Stimulated activated CD4-positive, alpha-beta T cell treated with anti-CD3 and anti-CD28 coated beads, Interleukin-1b, Interleukin-23, amount 100 ng/mL, for 24 hours (primary cell): ENCODE data around the gene PHGDH.

Experiments used
- DNase-seq, 4 experiments: peaks; one replicate each; pipeline ENCODE4 v3.0.0-alpha.2; 2020; ENCODE audit warnings: low read depth in 4 of 4, low spot score in 1 of 4

The PHGDH gene

DNA sequence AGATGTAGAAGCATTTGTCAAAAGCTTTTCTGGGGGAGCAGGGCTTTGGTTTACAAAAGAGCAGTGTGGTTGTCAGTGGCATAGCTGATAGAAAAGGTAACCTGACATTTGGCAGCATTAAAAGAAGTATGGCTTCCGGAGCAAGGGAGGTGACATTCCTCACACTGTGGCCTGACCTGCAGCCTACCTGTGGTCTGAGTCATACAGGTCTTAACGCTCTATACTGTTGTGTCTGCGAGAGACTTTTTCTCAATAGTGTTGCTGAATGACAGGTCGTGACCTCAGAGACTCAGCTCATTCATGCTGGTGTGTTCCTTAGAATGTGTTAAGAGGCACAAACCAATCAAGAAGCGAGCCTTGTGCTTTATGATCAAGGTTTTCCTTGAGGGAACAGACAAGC, 19.3 kb downstream of the PHGDH start:
- no peak for DNase-seq

DNA sequence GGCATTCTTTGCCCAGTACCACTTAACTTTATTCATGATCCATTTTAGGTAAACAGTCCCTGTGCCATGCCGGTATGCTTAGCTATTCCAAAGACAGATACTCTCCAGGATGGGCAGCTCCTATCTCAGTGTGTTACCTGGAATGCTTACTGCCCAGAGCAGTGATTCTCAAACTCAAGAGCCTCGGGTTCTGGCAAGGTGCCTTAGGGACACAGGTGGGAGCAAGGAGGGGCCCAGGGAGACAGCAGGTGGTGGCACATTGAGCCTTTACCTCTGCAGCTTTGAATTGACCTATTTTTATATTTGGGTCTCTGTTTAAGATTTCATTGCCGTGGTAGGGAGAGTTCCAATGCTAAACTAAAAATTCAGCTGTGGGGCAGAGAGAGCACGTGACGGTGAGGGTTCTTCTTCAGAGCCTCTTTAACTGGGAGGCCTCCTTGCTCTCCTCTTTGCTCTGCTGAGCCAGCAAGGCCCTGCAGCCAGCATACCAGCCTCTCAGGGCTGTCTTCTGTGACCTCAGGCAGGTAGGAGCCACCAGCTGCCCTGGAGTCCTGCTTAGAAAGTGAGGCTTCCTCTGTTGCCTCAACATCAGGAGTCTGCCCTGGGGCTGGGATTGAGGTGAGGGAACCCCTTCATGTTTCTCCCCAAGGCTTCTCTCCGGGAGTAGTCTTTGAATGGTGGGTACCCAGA, 20.2 kb downstream of the PHGDH start:
- DNase-seq, result no peak

DNA sequence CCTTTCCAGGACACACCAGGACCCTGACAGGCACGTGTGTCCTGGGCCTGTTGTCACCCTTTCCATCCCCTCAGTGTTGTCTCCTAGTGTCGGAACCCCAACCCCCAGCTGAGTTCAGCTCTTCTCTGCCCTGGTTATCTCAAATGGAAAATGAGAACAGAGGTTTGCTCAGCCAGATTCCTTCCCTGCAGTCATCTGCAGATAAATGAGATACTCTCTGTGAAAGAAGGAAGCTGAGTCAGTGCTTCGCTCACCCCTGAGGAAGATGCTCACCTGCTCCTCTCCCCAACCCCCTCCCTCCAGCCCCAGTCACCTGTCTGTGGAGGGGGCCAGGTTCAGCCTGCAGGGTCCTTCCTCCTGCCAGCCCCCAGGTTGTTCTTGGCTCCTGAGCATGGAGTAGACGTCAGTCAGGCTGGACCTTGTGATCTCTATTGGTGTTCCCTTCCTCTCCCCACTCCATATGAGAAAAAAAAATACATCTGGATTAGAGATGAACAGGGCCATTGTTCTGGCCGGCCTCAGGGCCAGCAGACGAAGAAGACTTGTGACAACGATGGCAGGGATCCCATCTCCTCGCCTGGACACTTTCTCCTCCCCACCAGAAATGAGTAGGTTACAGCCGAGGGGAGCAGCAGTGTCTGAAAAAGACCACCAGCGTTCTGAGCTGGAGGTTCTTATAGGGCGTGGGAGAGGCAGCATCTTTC, 20.9 kb downstream of the PHGDH start:
- no peak for DNase-seq

DNA sequence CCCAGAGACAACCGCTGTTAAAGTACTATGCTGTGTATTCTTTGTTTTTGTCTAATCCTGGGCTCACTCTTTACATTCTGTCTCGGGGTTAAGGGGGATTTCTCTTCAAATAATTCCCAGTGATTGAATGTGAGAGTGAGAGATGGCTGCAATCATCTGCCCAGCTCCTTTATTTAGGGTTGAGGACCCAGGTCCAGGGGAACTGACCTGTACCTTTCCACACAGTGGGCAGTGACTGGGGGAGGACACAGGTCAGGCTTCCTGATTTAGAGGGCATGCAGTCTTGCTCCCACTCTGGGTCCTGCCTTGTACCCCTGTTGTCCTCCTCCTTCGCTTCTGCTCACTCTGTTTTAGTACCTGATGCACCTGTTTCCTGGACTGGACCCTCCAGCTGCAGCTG, 22.0 kb downstream of the PHGDH start:
- DNase-seq, result no peak

DNA sequence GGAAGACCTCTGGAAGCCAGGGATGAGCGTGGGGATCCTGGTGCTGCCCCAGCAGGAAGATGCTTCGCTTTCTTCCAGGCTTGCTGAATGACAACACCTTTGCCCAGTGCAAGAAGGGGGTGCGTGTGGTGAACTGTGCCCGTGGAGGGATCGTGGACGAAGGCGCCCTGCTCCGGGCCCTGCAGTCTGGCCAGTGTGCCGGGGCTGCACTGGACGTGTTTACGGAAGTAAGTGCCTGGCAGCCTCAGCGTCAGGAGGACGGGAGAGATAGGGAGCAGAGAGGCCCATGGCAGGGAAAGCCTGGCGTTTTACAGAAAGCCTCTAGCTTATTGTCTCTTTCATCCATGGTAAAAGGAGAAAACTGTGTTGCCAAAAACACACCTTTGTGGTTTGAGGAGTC, 23.5 kb downstream of the PHGDH start:
- DNase-seq, result no peak

DNA sequence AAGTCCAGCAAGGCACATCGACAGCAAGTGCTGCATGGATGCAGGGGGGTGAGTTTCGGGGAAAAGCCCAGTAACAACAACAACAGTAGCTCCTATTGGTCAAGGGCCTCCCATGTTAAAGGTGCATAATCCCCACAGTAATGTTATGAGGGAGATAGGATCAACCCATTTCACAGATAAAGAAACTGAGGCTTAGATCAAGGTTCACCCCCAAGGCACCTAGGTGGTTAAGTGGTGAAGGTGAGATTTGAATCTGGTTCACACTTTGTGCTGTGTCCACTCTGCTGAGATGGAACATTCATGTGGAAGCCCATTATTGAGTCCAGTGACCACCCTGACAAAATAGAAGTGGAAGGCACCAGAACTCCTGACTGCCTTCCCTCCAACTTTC, 24.9 kb downstream of the PHGDH start:
- DNase-seq, result no peak

DNA sequence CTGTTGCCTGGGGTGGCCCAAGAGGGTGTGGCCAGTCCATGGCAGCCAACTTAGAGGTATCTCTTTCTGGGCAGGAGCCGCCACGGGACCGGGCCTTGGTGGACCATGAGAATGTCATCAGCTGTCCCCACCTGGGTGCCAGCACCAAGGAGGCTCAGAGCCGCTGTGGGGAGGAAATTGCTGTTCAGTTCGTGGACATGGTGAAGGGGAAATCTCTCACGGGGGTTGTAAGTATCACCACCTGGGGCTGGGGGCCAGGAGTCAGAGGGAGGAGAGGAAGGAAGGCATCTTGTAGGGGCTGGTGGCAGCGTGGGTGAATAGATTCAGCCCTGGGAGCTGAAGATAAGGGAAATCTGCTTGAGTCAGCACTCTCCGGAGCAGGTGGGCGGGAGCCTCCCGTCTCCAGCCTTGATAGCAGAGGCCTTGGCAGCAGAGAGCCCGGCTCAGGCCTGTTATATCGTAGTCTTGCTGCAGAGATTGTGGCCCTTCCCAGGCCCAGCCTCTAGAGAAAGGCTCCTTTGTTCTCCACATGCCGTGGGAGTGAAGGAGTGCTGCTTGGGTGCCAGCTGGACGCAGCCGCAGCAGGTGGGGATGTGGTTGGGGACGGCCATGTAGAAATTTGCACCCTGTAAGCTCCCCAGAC, 25.4 kb downstream of the PHGDH start:
- no peak for DNase-seq

DNA sequence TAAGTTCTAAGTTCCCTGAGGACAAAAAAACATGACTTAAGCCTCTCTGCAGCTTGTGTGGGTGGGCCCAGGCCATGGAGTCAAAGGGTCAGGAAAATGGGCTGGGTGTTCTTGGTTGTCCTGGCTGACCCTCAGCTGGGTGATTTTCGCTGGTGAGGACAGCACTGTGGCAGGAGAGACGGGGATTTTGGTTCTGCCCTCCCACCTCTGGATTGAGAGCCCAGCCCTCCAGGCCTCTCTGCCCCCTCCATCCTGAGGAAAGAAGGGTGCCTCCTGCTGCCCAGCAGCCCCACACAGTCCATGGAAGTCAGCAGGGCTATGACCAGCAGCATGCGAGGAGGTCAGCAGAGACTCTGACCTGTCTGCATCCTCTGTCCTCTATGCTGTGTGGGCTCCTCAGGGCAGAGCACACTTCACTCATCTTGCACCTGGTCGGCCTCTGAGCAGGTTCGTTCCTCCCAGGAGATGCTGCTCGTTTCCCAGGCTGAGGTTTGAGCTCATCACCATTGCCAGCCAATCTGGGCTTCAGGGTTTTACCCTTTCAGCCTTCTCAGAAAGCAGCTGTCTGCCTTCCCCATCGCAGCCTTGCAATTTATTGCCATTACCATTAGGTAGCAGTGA, 26.5 kb downstream of the PHGDH start:
- no peak for DNase-seq

DNA sequence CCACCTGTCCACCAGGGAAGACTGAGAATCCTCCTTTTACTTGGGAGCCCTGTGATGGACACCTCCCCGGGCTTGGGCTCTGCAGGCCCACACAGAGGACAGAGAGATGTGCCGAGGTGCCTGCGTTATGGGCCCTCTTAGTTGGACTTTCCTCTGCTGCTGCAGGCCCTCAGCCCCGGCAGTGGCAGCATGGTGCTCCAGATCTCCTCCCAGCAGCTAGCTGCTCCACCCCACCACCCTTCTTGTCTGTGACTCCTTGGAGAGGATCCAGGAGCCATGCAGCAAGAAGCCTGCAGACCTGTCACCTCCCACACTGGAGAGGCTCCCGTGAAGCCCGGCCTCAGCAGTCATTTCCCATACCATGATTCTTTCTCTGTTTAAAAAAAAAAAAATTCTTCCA, 27.4 kb downstream of the PHGDH start:
- no peak for DNase-seq

DNA sequence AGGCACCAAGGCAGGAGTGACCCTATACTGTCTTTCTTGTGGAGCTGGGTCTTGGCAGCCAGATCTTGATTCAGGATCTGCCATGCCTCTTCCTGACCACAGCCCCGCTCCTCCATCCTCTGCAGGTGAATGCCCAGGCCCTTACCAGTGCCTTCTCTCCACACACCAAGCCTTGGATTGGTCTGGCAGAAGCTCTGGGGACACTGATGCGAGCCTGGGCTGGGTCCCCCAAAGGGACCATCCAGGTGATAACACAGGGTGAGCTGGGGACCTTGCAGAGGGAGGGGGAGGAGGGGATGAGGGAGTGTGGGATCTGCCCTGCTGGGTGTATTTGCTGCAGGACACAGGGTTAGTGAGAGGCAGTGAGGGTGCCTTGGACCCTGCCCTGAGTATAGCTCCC, 28.5 kb downstream of the PHGDH start:
- DNase-seq, result no peak

DNA sequence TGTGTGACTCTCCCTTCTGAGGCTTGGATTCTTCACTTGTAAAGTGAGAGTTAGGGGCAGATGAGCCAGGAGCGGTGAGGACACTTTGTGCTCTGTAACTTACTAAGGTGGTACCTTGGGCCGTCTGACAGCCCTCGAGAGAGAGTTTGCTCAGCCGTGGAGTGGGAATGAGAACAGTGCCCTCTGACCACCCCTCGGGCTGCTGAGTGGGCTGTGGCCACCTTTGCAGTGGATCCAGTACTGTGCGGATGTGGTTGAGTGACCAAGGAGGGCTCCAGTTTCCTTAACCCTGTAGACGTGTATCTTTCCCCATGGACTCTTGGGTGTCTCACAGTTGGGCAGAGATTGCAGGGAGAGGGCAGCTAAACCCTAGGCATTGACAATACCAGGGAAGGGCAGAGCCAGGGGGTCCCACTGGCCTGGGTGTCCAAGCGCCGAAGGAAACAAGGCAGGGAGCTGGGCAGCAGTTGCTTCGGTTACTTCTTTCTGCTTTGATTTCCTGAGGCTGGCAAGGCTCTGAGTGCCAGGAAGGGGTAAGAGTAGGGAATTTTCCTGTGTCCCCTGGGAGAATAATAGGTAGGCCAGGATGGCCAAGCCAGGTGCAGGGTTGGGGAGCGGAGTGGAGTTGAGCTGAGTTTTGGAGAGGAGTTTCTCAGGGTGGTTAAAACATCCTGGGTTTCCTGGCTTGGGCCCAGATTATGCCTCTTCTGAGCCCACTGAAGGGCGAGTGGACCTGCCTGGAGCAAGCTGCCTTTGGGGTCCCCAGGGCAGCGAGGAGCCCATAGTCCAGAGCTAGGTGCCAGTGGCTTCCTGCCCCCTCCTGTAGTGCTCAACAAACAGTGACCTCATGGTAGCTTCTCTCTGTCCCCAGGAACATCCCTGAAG, 29.4 kb downstream of the PHGDH start:
- no peak for DNase-seq

DNA sequence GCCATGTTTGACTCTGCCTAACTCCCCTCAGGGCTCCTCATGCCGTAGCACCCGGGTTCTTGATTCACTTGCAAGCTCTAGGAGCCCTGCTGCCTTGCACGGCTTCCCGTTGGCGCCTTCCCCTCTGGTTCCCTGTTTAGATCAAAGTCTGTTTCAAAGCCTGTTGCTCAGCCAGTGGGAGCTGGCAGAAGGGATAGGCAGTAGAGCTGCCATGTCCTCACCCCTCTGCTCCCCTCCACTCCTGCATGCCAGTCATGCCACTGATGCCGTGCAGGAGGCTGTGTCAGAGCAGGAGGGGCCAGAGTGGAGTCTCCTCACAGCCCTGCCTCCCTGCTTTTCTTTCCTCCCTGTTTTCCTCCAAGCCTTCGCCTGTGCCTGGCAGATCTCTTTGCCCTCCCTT, 30.5 kb downstream of the PHGDH start:
- no peak for DNase-seq

DNA sequence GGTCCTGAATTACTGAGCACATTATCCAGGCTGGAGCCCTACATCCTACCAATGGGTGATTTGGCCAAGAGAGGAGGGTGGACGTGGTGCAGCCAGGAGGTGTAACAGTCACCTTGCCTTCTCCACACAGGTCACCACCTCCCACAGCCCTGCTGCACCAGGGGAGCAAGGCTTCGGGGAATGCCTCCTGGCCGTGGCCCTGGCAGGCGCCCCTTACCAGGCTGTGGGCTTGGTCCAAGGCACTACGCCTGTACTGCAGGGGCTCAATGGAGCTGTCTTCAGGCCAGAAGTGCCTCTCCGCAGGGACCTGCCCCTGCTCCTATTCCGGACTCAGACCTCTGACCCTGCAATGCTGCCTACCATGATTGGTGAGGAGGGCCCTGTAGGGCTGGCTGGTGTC, 30.9 kb downstream of the PHGDH start:
- DNase-seq, result no peak

DNA sequence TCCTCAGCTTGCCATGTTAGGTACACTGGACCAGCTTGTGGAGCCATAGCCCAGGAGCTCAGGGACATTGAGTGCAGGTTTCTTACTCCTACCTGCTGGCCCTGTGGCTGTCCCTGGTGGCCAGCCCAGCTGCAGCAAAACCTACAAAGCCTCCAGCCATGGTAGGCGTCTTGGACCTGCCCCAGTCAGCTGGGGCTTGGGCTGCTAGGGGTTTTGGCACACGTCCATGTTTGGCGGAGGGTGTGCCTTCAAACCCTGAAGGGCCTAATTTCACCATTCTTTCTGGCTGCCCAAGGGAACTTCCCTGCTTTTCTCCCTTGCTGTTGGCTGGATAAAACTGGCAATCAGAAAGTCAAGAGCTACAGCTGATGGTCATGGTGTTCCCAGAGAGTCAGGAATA, 31.6 kb downstream of the PHGDH start:
- no peak for DNase-seq

DNA sequence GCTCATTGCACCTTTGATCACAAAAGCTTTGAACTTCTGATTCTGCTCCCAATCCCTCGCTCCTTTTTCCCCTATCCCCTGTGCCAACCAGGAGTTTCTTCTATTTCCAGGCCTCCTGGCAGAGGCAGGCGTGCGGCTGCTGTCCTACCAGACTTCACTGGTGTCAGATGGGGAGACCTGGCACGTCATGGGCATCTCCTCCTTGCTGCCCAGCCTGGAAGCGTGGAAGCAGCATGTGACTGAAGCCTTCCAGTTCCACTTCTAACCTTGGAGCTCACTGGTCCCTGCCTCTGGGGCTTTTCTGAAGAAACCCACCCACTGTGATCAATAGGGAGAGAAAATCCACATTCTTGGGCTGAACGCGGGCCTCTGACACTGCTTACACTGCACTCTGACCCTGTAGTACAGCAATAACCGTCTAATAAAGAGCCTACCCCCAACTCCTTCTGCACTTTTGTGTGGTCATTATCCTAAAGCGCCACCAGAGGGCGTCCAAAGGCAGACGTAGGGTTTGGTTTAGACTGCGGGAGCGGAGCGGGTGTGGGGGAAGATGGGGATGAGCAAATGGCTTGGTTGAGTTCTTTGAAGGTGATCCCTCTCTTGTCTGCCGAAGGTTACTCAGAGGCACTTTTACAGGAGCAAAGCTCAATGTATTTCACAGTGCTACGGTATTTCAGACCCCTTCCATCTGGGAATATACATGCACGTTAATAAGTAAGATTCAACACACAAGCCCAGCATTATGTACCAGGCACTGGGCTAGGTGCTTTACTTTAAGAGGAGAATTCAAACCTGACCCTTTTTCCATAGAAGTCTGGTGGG, 32.3 kb downstream of the PHGDH start:
- peak in 3 of 4 experiments; percentile 7 to 31 (median 20) for DNase-seq

DNA sequence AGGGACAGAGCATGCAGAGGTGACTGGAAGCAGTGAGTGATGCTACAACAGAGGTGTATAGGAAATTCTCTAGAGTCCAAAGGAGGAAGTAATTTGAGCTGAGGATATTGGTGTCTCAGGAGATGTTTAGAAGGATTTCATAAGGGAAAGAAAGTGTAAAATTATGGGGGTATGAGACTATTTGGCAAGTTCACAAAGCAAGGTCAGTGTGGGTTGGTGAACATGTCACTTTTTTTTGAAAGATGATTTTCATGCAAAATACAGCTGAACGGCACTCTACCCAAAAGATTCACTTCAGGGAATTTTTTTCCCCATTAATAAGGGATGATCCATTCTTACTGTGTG, 32.8 kb downstream of the PHGDH start:
- no peak for DNase-seq

DNA sequence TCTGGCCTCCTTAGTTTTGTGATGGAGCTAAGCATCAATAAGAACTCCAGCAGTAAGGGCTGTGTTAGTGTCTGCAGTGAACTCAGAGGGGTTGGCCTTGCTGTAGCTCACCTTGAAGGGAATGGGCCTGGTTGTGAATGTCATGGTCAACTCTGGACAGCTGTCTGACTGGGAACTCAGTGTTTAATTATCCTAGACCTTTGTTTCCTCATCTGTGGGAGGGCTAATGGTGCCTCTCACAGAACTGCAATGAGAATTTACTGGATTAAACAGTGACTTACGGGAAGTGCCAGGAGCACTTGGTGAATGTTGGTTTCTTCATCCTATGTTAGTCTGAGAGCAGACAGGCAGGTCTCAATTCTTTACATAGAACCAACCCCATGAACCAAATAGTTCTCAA, 33.3 kb downstream of the PHGDH start:
- no peak for DNase-seq

DNA sequence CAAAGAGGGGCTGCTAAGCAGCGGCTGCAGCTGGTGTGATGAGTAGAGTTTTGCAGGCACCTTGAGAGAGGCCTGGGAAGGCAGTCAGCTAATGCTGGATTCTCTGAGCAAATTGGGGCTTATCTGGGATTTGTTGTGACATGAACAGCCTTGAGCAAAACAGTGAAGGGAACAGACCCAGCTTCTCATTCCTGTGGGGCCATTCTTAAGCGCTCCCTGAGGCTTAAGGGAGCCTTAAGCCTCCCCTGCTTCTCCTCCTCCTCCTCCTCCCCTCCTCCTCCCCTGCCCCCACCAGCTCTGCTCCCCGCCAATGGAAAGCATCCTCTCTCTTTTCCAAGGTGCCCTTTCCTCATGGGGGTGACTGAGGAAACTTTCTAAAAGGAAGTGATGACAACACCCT, 35.7 kb downstream of the PHGDH start:
- DNase-seq, result no peak

DNA sequence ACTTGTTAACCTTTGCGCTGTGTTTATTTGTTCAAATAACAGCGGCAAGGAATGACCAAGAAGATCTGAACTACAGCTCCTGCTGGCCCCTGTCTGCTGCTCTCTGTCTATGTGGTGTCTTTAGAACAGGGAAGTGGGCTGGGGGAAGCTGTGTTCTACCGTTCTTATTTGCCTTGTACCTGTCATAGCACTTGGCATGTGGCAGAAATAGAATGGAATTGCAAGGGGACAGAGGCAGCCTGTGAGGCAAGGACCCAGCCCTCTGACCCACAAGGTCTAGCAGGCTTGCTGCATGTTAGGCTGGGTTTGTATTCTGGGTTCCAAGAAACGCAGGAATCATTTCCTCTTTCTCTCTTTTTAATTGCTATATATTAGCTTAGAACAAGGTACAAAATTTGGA, 36.3 kb downstream of the PHGDH start:
- no peak for DNase-seq

DNA sequence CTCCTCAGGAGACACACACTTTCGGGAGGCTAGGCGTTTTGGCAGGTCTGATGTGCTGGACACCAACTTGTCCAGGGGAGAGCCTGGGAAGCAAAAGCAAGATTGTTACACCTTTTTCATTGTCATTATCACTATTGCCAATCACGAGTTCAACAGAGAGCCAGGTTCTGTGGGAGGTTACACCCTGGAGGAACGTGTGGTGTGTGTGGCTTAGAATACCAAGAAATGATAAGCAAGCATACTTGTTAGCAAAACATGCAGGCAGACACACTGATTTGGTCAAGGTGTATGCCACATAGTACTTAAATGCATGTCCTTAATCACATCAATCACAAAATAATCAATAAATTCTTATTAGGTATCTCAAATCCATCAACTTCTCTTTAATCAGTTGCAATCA, 40.9 kb downstream of the PHGDH start:
- no peak for DNase-seq
